Fibroblast of mammary gland (primary cell): Measurements from ENCODE around the gene SLC12A1.

Experiments used
- DNase-seq: peaks from one replicate; pipeline ENCODE4 v3.0.0-alpha.2; 2010; ENCODE audit warnings: low read depth
- H3K4me3 ChIP-seq: 2 replicates; pipeline ENCODE4 v1.5.1; 2011; ENCODE audit warnings: low read depth, mild to moderate bottlenecking, low read length, moderate library complexity; ENCODE audit not compliant: control insufficient read depth
- TF ChIP-seq, protein P1 (sequence below): conservative IDR thresholded peaks from 2 replicates; pipeline ENCODE4 v1.5.1; 2011; ENCODE audit warnings: low read depth, low read length, inconsistent platforms; ENCODE audit not compliant: control insufficient read depth, insufficient read depth

SLC12A1 gene

DNA sequence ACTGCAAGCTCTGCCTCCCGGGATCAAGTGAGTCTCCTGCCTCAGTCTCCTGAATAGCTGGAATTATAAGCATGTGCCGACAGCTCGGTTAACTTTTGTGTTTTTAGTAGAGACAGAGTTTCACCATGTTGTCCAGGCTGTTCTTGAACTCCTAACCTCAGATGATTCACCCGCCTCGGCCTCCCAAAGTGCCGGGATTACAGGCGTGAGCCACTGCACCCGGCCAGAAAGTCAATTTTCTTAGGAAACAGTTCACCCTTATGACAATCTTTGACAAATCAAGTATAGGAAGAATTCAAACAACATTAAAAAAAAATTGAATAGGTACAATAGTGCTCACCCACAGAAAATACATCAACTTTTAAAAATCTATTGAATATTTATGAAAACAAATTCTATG is 101.5 kb downstream of the SLC12A1 start:
- TF ChIP-seq, protein P1, sequence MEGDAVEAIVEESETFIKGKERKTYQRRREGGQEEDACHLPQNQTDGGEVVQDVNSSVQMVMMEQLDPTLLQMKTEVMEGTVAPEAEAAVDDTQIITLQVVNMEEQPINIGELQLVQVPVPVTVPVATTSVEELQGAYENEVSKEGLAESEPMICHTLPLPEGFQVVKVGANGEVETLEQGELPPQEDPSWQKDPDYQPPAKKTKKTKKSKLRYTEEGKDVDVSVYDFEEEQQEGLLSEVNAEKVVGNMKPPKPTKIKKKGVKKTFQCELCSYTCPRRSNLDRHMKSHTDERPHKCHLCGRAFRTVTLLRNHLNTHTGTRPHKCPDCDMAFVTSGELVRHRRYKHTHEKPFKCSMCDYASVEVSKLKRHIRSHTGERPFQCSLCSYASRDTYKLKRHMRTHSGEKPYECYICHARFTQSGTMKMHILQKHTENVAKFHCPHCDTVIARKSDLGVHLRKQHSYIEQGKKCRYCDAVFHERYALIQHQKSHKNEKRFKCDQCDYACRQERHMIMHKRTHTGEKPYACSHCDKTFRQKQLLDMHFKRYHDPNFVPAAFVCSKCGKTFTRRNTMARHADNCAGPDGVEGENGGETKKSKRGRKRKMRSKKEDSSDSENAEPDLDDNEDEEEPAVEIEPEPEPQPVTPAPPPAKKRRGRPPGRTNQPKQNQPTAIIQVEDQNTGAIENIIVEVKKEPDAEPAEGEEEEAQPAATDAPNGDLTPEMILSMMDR = no peak
- peak; percentile 3 for DNase-seq

DNA sequence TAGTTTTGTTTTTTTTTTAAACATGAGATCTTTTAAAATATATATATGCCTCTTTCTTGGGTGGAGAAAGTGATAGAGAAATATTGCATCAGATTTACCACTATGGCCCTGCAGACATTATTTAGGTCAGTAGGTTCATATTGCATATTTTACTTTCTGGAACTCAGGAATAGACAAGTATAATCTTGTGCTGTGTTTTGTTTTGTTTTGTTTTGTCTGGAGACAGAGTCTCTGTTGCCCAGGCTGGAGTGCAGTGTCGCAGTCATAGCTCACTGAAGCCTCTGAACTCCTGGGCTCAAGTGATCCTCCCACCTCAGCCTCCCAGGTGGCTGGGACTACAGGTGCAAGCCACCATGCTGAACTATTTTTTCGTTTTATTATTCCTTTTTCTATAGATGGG is 103.6 kb downstream of the SLC12A1 start:
- TF ChIP-seq, protein P1 = no peak
- H3K4me3 ChIP-seq = no peak overlapping the region
- DNase-seq = no peak

More for the DNA sequence above, 101.5 kb downstream of the SLC12A1 start:
- H3K4me3 ChIP-seq = no peak overlapping the region

DNA sequence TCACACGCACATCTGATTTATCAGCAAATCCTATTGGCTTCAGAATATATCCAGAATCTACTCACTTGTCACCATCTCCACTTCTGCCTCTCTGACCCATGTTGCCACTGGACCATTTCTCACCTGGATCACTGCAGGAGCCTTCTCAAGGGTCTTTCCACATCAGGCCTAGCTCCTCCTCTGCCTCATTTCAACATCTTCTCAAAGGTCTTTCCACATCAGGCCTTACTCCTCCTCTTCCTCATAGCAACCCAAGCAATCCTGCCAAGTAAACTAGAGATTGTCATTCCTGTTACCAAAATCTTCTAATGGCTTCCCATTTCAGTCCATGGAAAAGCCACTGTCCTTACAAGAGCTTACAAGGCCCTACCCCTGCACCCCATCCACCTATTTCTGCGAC is 107.1 kb downstream of the SLC12A1 start:
- no peak overlapping the region for H3K4me3 ChIP-seq
- peak; percentile 7 for DNase-seq
- TF ChIP-seq, protein P1 = no peak

DNA sequence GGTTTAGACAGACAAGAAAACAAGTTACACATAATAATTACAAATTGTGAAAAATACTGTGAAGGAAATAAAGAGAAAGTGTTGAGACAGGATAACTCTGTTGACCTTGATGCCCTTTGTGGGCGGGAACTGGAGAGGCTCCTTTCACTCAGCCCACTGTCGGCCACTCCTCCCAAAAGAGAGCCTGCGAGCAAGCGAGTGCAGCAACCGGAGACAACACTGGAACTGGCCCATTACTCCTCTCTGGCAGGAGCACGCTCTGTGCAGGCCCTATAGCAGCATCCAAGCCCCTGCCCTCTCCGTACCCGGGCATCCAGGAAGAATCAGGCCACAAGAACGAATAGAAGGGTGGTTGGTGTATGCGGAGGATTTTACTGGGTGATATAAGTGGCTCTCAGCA is 108.9 kb downstream of the SLC12A1 start:
- DNase-seq = no peak
- no peak overlapping the region for H3K4me3 ChIP-seq
- TF ChIP-seq, protein P1 = no peak

DNA sequence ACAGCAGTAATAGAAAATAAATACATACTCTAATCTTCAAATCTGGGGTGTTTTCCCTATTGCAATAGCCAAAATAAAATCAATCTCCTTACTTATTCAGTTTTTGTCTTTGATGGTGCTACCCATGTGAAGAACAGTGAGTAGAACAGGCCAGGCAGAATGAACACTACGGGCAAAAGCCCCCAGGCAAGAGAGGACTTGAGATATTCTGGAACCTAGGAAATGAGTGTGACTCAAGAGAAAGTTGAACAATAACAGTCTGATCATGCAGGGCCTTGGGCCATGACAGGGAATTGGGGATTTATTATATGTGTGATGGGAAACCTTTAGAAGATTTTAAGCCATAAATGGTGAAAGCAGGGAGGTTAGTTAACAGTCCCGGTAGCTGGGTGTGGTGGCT is 111.1 kb downstream of the SLC12A1 start:
- H3K4me3 ChIP-seq = no peak overlapping the region
- no peak for DNase-seq
- TF ChIP-seq, protein P1 = no peak

DNA sequence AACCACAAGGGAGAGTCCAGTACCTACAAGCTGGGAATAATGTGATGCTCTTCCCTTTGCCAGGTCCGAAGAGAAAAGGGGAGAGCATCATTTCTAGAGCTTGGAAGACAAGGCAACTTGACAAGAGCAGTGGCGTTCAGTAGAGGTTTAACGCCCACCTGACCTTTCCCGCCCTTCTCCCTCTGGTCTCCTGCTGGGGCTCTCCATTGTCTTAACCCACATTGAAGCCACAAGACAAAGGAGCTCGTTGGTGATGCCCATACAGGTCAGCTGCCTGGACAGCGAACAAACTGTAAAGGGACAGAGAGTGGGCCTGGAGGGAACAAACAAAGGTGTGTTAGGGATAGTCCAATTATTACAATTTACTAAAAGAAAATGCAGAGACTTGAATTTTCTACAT is 112.0 kb downstream of the SLC12A1 start:
- TF ChIP-seq, protein P1 = no peak
- no peak overlapping the region for H3K4me3 ChIP-seq
- no peak for DNase-seq

DNA sequence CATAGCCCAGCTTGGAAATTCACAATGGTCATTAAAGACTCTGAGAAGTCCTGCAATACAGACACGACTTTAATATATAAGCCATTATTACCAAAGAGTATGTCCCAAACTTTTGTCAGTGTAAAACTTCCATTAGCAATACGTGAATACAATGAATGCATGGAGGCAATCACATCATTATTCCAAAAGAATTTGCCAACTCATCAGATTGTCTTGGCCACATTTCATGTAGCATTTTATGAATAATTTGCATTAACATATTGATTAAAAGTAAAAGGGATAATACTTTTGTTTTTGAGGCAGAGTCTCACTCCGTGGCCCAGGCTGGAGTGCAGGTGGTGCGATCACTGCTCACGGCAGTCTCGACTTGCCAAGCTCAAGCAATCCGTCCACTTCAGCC is 117.2 kb downstream of the SLC12A1 start:
- no peak overlapping the region for H3K4me3 ChIP-seq
- TF ChIP-seq, protein P1 = no peak
- DNase-seq = no peak
